ENCODE measurements around the gene GABRR3. TPM values are rescaled to one million over a fixed set of nuclear protein-coding genes. Genes with fewer than 3 reads are reported as not detected.

Gene GABRR3
- total RNA-seq, 2 experiments from 2014 or later, result not detected

Other genes with a start within 250 kb of the GABRR3 start
- gene CRYBG3, start 213.3 kb downstream of the GABRR3 start, total RNA-seq, result 1 to 10 TPM; 1.6 to 1.8 TPM
- 10 to 100 TPM; 25.0 to 27.9 TPM for gene RIOX2, start 62.9 kb downstream of the GABRR3 start, total RNA-seq
- gene OR5AC2, start 51.9 kb upstream of the GABRR3 start, total RNA-seq, result not detected
- not detected for gene OR5H1, start 95.4 kb upstream of the GABRR3 start, total RNA-seq
- gene OR5H14, start 112.2 kb upstream of the GABRR3 start, total RNA-seq, result not detected
- not detected for gene OR5H15, start 131.4 kb upstream of the GABRR3 start, total RNA-seq
- not detected for gene OR5H6, start 228.9 kb upstream of the GABRR3 start, total RNA-seq
- gene OR5H2, start 247.2 kb upstream of the GABRR3 start, total RNA-seq, result not detected